Breast epithelium (tissue), 3 donors: Measurements from ENCODE around the gene SLC2A13.

Experiments
- POLR2AphosphoS5 ChIP-seq, 3 donors: sonication (generic); formaldehyde crosslinking; IDR thresholded peaks; one replicate each; pipeline ENCODE4 v1.6.1; 2017; ENCODE audit warnings: antibody characterized with exemption in 3 of 3
- TF ChIP-seq, protein P1 (sequence below), 3 donors: fragments of 450-650 bp; IDR thresholded peaks; one replicate each; pipeline ENCODE4 v1.5.1; 2016 to 2017; ENCODE audit warnings: antibody characterized with exemption in 3 of 3, mild to moderate bottlenecking in 3 of 3, moderate library complexity in 3 of 3

DNA sequence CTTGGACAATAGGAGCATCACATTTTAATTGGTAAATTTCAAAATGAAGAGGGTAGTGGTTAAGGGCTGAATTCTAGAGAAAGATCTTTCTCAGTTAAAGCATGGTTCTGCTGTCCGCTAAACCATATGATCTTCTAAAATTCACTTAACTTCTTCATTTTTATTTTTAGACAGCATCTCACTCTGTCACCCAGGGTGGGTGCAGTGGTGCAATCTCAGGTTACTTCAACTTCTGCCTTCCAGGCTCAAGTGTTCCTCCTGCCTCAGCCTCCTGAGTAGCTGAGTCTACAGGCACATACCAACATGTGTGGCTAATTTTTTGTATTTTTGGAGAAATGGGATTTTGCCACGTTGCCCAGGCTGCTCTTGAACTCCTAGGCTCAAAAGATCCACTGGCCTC lies 259.6 kb downstream of the SLC2A13 start:
- TF ChIP-seq, protein P1, sequence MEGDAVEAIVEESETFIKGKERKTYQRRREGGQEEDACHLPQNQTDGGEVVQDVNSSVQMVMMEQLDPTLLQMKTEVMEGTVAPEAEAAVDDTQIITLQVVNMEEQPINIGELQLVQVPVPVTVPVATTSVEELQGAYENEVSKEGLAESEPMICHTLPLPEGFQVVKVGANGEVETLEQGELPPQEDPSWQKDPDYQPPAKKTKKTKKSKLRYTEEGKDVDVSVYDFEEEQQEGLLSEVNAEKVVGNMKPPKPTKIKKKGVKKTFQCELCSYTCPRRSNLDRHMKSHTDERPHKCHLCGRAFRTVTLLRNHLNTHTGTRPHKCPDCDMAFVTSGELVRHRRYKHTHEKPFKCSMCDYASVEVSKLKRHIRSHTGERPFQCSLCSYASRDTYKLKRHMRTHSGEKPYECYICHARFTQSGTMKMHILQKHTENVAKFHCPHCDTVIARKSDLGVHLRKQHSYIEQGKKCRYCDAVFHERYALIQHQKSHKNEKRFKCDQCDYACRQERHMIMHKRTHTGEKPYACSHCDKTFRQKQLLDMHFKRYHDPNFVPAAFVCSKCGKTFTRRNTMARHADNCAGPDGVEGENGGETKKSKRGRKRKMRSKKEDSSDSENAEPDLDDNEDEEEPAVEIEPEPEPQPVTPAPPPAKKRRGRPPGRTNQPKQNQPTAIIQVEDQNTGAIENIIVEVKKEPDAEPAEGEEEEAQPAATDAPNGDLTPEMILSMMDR (IDR thresholded peaks at IDR 0.05), result no peak
- no peak for TF ChIP-seq POLR2AphosphoS5 (IDR thresholded peaks at IDR 0.05)
